K562 (cell line): Measurements from ENCODE around the gene ZC3H18. TPM values are rescaled to one million over a fixed set of nuclear protein-coding genes. Genes with fewer than 3 reads are reported as not detected.
A peak's percentile ranks its signal among the peaks of the same experiment; 100 is the strongest.

Experiments used
- ATF7 ChIP-seq: fragments of 450-650 bp; IDR thresholded peaks from 2 replicates; pipeline ENCODE4 v1.7.1; 2014; ENCODE audit warnings: mild to moderate bottlenecking, moderate library complexity
- BACH1 ChIP-seq: fragments of 200-800 bp; sonication (Bioruptor generic); IDR thresholded peaks from 2 replicates; pipeline ENCODE4 v1.6.1; 2016; ENCODE audit warnings: missing genetic modification characterization, missing compliant biosample characterization
- CEBPG ChIP-seq, 3 experiments: fragments of 200-800 bp in 1 of 3; sonication (Bioruptor generic) in 1 of 3; sonication (generic) in 1 of 3; formaldehyde crosslinking in 1 of 3; IDR thresholded peaks in 2 of 3; conservative IDR thresholded peaks in 1 of 3; 2 replicates each; pipeline versions ENCODE4 v1.6.1 to v1.8.0; 2016 to 2022; ENCODE audit warnings: missing compliant biosample characterization in 2 of 3, missing genetic modification characterization in 2 of 3, mild to moderate bottlenecking in 1 of 3, missing genetic modification reagents in 1 of 3
- CTCF ChIP-seq, 3 experiments: IDR thresholded peaks in 2 of 3; conservative IDR thresholded peaks in 1 of 3; 2 replicates each; pipeline ENCODE4 v1.5.1; 2011 to 2012; ENCODE audit warnings: low read length in 3 of 3, mild to moderate bottlenecking in 3 of 3, control low read depth in 2 of 3, improper control_type of control experiment in 1 of 3, inconsistent platforms in 1 of 3, low read depth in 1 of 3, mixed read lengths in 1 of 3, moderate library complexity in 1 of 3; ENCODE audit not compliant: insufficient read depth in 2 of 3
- DDX20 ChIP-seq: fragments of 450-650 bp; IDR thresholded peaks from 2 replicates; pipeline ENCODE4 v1.6.1; 2016; ENCODE audit warnings: missing genetic modification characterization, low read depth, mild to moderate bottlenecking, missing compliant biosample characterization, moderate library complexity
- MLX ChIP-seq, 2 experiments: fragments of 450-650 bp in 1 of 2; sonication (generic) in 1 of 2; formaldehyde crosslinking; conservative IDR thresholded peaks; 2 replicates each; pipeline versions ENCODE4 v1.4.0 to v1.8.1; 2020 to 2022; ENCODE audit warnings: mild to moderate bottlenecking in 1 of 2, missing genetic modification reagents in 1 of 2
- POLR2A ChIP-seq: fragments of 450-650 bp; conservative IDR thresholded peaks from 2 replicates; pipeline ENCODE4 v1.6.1; 2016
- POLR3G ChIP-seq: IDR thresholded peaks from 2 replicates; pipeline ENCODE4 v1.6.1; 2011; ENCODE audit not compliant: insufficient read length, insufficient replicate concordance; ENCODE audit errors: extremely low read depth
- SRSF3 ChIP-seq: fragments of 200-400 bp; formaldehyde crosslinking; IDR thresholded peaks from 2 replicates; pipeline ENCODE4 v1.6.1; 2016; ENCODE audit warnings: mild to moderate bottlenecking, low read length, moderate library complexity; ENCODE audit not compliant: insufficient read depth
- YY1 ChIP-seq, 3 experiments: IDR thresholded peaks; 2 replicates each; pipeline ENCODE4 v1.6.1; 2011; ENCODE audit warnings: low read length in 2 of 3, mild to moderate bottlenecking in 2 of 3, moderate library complexity in 2 of 3, borderline replicate concordance in 1 of 3, control low read depth in 1 of 3, low read depth in 1 of 3; ENCODE audit not compliant: insufficient read depth in 3 of 3, insufficient replicate concordance in 2 of 3, control insufficient read depth in 1 of 3, insufficient read length in 1 of 3; ENCODE audit errors: extremely low read depth in 1 of 3
- polyA plus RNA-seq, 8 experiments: library from polyadenylated mRNA; depleted of rRNA in 4 of 8; stranded (reverse) in 5 of 8; unstranded in 3 of 8; fragments of >200 nt; fragmentation: Nextera tagmentation in 2 of 8; fragmentation: Illumina TruSeq in 1 of 8; extraction: Ambion mirVana in 2 of 8; extraction: Trizol in 1 of 8; gene quantifications; 2 replicates each; pipeline versions ENCODE4 v1.2.1 to v1.2.3, GENCODE V29; 2011 to 2014; ENCODE audit warnings: inconsistent platforms in 1 of 8, missing spikeins in 1 of 8
- total RNA-seq, 7 experiments: library from RNA; depleted of rRNA in 6 of 7; stranded (reverse); fragments of >200 nt in 6 of 7; fragmentation: Illumina TruSeq in 2 of 7; extraction: Trizol in 2 of 7; gene quantifications; 2 replicates each; pipeline versions ENCODE4 v1.2.1 to v1.2.3, GENCODE V29; 2011 to 2021; ENCODE audit warnings: low replicate concordance in 1 of 7
- TF ChIP-seq, protein P1 (sequence below), 2 experiments: fragments of 450-650 bp in 1 of 2; IDR thresholded peaks; 2 replicates each; pipeline ENCODE4 v1.6.1; 2011 to 2017; ENCODE audit warnings: low read depth in 2 of 2, antibody characterized with exemption in 1 of 2, borderline replicate concordance in 1 of 2, low read length in 1 of 2, mild to moderate bottlenecking in 1 of 2, mixed read lengths in 1 of 2; ENCODE audit not compliant: control insufficient read depth in 1 of 2
- TF ChIP-seq, protein P2 (sequence below): fragments of 450-650 bp; IDR thresholded peaks from 2 replicates; pipeline ENCODE4 v1.6.1; 2016; ENCODE audit warnings: antibody characterized with exemption
- TF ChIP-seq, protein P3 (sequence below): sonication (generic); formaldehyde crosslinking; IDR thresholded peaks from 2 replicates; pipeline ENCODE4 v1.9.0; 2022; ENCODE audit warnings: mild to moderate bottlenecking, missing genetic modification reagents
- TF ChIP-seq, protein P4 (sequence below): IDR thresholded peaks from 2 replicates; pipeline ENCODE4 v1.6.1; 2011; ENCODE audit warnings: borderline replicate concordance, low read depth, mild to moderate bottlenecking, moderate library complexity, low read length; ENCODE audit not compliant: insufficient read depth, poor library complexity, severe bottlenecking

Gene ZC3H18
- total and polyA plus RNA-seq, 9 of the 15 experiments (the other 6 are each of a cell fraction or from before 2014, with no cell fraction given), result 1.7 to 88.7 (median 26.9) TPM

GRCh38 chr16:88634994-88635670 lies 64.9 kb downstream of the ZC3H18 start (continued):
- TF ChIP-seq, protein P1, sequence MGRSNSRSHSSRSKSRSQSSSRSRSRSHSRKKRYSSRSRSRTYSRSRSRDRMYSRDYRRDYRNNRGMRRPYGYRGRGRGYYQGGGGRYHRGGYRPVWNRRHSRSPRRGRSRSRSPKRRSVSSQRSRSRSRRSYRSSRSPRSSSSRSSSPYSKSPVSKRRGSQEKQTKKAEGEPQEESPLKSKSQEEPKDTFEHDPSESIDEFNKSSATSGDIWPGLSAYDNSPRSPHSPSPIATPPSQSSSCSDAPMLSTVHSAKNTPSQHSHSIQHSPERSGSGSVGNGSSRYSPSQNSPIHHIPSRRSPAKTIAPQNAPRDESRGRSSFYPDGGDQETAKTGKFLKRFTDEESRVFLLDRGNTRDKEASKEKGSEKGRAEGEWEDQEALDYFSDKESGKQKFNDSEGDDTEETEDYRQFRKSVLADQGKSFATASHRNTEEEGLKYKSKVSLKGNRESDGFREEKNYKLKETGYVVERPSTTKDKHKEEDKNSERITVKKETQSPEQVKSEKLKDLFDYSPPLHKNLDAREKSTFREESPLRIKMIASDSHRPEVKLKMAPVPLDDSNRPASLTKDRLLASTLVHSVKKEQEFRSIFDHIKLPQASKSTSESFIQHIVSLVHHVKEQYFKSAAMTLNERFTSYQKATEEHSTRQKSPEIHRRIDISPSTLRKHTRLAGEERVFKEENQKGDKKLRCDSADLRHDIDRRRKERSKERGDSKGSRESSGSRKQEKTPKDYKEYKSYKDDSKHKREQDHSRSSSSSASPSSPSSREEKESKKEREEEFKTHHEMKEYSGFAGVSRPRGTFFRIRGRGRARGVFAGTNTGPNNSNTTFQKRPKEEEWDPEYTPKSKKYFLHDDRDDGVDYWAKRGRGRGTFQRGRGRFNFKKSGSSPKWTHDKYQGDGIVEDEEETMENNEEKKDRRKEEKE (IDR thresholded peaks at IDR 0.05; ENCODE audit: borderline replicate concordance in 1 of 2, control insufficient read depth in 1 of 2, low read depth in 2 of 2, low read length in 1 of 2), result no peak
- TF ChIP-seq, protein P2, sequence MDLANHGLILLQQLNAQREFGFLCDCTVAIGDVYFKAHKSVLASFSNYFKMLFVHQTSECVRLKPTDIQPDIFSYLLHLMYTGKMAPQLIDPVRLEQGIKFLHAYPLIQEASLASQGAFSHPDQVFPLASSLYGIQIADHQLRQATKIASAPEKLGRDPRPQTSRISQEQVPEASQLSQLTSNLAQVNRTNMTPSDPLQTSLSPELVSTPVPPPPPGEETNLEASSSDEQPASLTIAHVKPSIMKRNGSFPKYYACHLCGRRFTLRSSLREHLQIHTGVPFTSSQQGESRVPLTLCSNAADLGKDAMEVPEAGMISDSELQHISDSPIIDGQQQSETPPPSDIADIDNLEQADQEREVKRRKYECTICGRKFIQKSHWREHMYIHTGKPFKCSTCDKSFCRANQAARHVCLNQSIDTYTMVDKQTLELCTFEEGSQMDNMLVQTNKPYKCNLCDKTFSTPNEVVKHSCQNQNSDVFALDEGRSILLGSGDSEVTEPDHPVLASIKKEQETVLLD, result no peak
- no peak for TF ChIP-seq POLR2A
- no peak for TF ChIP-seq CEBPG (CRISPR knock-in tag; IDR thresholded peaks at IDR 0.05)
- no peak for TF ChIP-seq CEBPG (tag; conservative IDR thresholded peaks at IDR 0.05 in 1 of 2, IDR thresholded peaks at IDR 0.05 in 1 of 2)
- TF ChIP-seq, protein P3, sequence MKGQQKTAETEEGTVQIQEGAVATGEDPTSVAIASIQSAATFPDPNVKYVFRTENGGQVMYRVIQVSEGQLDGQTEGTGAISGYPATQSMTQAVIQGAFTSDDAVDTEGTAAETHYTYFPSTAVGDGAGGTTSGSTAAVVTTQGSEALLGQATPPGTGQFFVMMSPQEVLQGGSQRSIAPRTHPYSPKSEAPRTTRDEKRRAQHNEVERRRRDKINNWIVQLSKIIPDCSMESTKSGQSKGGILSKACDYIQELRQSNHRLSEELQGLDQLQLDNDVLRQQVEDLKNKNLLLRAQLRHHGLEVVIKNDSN, result peak; percentile 25; the same call in 1 of the 2 replicates
- peak in 1 of 3 experiments; percentile 30 for TF ChIP-seq YY1 (IDR thresholded peaks at IDR 0.05; ENCODE audit: borderline replicate concordance in 1 of 3, control insufficient read depth in 1 of 3, extremely low read depth in 1 of 3, insufficient read depth in 3 of 3, insufficient read length in 1 of 3, insufficient replicate concordance in 2 of 3, low read depth in 1 of 3, low read length in 2 of 3)
- TF ChIP-seq SRSF3, result no peak
- TF ChIP-seq, protein P4, sequence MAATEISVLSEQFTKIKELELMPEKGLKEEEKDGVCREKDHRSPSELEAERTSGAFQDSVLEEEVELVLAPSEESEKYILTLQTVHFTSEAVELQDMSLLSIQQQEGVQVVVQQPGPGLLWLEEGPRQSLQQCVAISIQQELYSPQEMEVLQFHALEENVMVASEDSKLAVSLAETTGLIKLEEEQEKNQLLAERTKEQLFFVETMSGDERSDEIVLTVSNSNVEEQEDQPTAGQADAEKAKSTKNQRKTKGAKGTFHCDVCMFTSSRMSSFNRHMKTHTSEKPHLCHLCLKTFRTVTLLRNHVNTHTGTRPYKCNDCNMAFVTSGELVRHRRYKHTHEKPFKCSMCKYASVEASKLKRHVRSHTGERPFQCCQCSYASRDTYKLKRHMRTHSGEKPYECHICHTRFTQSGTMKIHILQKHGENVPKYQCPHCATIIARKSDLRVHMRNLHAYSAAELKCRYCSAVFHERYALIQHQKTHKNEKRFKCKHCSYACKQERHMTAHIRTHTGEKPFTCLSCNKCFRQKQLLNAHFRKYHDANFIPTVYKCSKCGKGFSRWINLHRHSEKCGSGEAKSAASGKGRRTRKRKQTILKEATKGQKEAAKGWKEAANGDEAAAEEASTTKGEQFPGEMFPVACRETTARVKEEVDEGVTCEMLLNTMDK, result no peak
- no peak for TF ChIP-seq DDX20 (tag)
- no peak for TF ChIP-seq ATF7
- no peak for TF ChIP-seq BACH1 (tag)
- TF ChIP-seq MLX (CRISPR knock-in tag; conservative IDR thresholded peaks at IDR 0.05), result no peak
- TF ChIP-seq POLR3G, result no peak
- TF ChIP-seq CTCF (IDR thresholded peaks at IDR 0.05 in 2 of 3, conservative IDR thresholded peaks at IDR 0.05 in 1 of 3; ENCODE audit: insufficient read depth in 2 of 3, low read depth in 1 of 3, low read length in 3 of 3), result no peak
